ENCODE data around the gene CDHR3. TPM values are rescaled to one million over a fixed set of nuclear protein-coding genes. Genes with fewer than 3 reads are reported as not detected.

Gene CDHR3
- total RNA-seq, 1 experiment from 2014 or later: 8.7 TPM

GRCh38 chr7:106057962-106058927 is 95.2 kb downstream of the CDHR3 start:
- Histone ChIP-seq H3K4me1 (replicated peaks; ENCODE audit: insufficient read depth) (peaks cover 58% of the 10 kb centered on the region), H3K27ac (peak overlapping the region; percentile 43; the same call in 1 of the 2 replicates), H3K79me2 (ENCODE audit: low read depth) (no peaks in the 10 kb centered on the region), H3F3A (ENCODE audit: insufficient read depth, low read depth) (peaks cover 35% of the 10 kb centered on the region; the same call in 1 of the 2 replicates), H3K9me3 (ENCODE audit: insufficient read depth, low read depth) (no peaks in the 10 kb centered on the region), H3K27me3 (ENCODE audit: insufficient read depth, low read depth) (no peaks in the 10 kb centered on the region), H3K4me2 (peak overlapping the region; percentile 57), H3K4me3 (no peak overlapping the region), H3K9me2 (ENCODE audit: insufficient read depth) (no peaks in the 10 kb centered on the region), H2AFZ (no peak overlapping the region), H4K20me1 (ENCODE audit: insufficient read depth) (no peaks in the 10 kb centered on the region), H3K36me3 (ENCODE audit: low read depth) (no peaks in the 10 kb centered on the region)
- TF ChIP-seq CTCF (conservative IDR thresholded peaks at IDR 0.05) (no peak), EZH2 (IDR thresholded peaks at IDR 0.05; ENCODE audit: low read depth) (no peak)
- intact Hi-C loops (cut with micrococcal nuclease; ENCODE audit: unreplicated experiment): loop anchor here (1.0 kb wide), 6 partner anchors 11 to 108 kb away; partner anchors contain the start of gene SYPL1
- CTCF ChIA-PET: interaction anchor here (0.5 to 1.8 kb wide), 10 partner anchors 13 to 457 kb away, joined by 3 to 17 read pairs (median 3); partner anchors contain the start of gene SYPL1
- no TSS peak for BruUV-seq (replicated peaks)
- POLR2A ChIA-PET (ENCODE audit: unreplicated experiment): interaction anchor here (0.5 to 0.7 kb wide), 5 partner anchors 22 to 1049 kb away, joined by 5 to 8 read pairs (median 6); no protein-coding TSS in a partner anchor
- peak; percentile 93 to 95 for DNase-seq

DNA sequence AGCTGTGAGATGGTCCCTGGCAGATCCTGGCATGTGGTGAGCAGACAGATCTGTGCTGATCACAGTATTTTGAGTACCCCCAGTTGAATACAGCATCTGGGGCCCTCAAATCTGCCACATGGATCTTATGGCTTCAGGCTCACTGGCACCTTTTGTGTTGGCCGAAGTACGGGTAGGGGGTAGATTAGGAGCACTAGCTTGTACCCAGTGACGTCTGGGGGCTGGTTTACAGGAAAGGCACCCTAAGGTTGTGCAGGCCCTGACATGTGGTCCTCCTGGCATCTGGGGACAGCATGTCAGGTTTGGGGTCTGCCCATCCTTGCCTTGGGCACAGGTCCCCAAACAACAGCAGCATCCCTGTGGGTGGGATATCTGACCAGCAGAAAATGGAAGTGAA is 95.9 kb downstream of the CDHR3 start:
- peak overlapping the region; percentile 57 for H3K4me2 ChIP-seq
- H3K79me2 ChIP-seq (ENCODE audit: low read depth): no peaks in the 10 kb centered on the region
- H2AFZ ChIP-seq: no peak overlapping the region
- no peak for TF ChIP-seq CTCF (conservative IDR thresholded peaks at IDR 0.05)
- TF ChIP-seq EZH2 (IDR thresholded peaks at IDR 0.05; ENCODE audit: low read depth): no peak
- H3K36me3 ChIP-seq (ENCODE audit: low read depth): no peaks in the 10 kb centered on the region
- BruUV-seq (replicated peaks): no TSS peak
- DNase-seq: no peak
- H3K27ac ChIP-seq: no peak overlapping the region
- peaks cover 42% of the 10 kb centered on the region; the same call in 1 of the 2 replicates for H3F3A ChIP-seq (ENCODE audit: insufficient read depth, low read depth)
- H3K9me2 ChIP-seq (ENCODE audit: insufficient read depth): no peaks in the 10 kb centered on the region
- no peak overlapping the region for H3K4me3 ChIP-seq
- H3K27me3 ChIP-seq (ENCODE audit: insufficient read depth, low read depth): no peaks in the 10 kb centered on the region
- intact Hi-C loops (cut with micrococcal nuclease; ENCODE audit: unreplicated experiment): loop anchor here (1.0 kb wide), 3 partner anchors 10 to 53 kb away; partner anchors contain the start of gene SYPL1
- ChIA-PET POLR2A (ENCODE audit: unreplicated experiment) (interaction anchor here (0.5 to 0.6 kb wide), 2 partner anchors 721 to 1050 kb away, joined by 5 to 6 read pairs; no protein-coding TSS in a partner anchor), CTCF (interaction anchor here (0.6 to 1.8 kb wide), 5 partner anchors 13 to 298 kb away, joined by 3 to 17 read pairs (median 4); partner anchors contain the start of gene SYPL1)
- H3K9me3 ChIP-seq (ENCODE audit: insufficient read depth, low read depth): no peaks in the 10 kb centered on the region
- H4K20me1 ChIP-seq (ENCODE audit: insufficient read depth): no peaks in the 10 kb centered on the region
- peaks cover 65% of the 10 kb centered on the region for H3K4me1 ChIP-seq (replicated peaks; ENCODE audit: insufficient read depth)

DNA sequence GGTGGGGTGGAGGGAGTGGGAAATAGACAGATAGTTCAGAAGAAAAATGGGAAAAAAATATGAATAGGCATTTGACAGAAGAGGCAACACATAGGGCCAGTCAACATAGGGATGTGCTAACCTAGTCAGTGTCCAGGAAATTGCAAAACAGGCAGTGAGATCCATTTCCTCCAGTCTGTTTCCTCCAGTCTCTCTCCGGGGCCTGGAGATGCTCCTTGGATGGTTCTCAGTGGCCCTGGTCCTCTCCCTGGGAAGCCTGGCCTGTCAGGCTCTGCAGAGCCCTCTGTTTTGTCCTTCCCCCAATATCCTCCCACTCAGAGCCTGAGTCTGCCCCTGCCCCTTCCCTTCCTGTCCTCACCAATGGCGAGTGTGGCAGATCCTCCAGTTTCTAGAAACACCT is 96.5 kb downstream of the CDHR3 start:
- no peaks in the 10 kb centered on the region for H3K9me3 ChIP-seq (ENCODE audit: insufficient read depth, low read depth)
- TF ChIP-seq EZH2 (IDR thresholded peaks at IDR 0.05; ENCODE audit: low read depth): no peak
- TF ChIP-seq CTCF (conservative IDR thresholded peaks at IDR 0.05): no peak
- ChIA-PET CTCF (no interaction called here), POLR2A (ENCODE audit: unreplicated experiment) (no interaction called here)
- H3F3A ChIP-seq (ENCODE audit: insufficient read depth, low read depth): peaks cover 48% of the 10 kb centered on the region; the same call in 1 of the 2 replicates
- no peak for DNase-seq
- H3K9me2 ChIP-seq (ENCODE audit: insufficient read depth): no peaks in the 10 kb centered on the region
- H4K20me1 ChIP-seq (ENCODE audit: insufficient read depth): no peaks in the 10 kb centered on the region
- BruUV-seq (replicated peaks): no TSS peak
- no peak overlapping the region for H3K4me3 ChIP-seq
- no peak overlapping the region for H3K4me2 ChIP-seq
- H3K36me3 ChIP-seq (ENCODE audit: low read depth): no peaks in the 10 kb centered on the region
- H3K4me1 ChIP-seq (replicated peaks; ENCODE audit: insufficient read depth): peaks cover 71% of the 10 kb centered on the region
- H3K79me2 ChIP-seq (ENCODE audit: low read depth): no peaks in the 10 kb centered on the region
- H3K27ac ChIP-seq: no peak overlapping the region
- no peaks in the 10 kb centered on the region for H3K27me3 ChIP-seq (ENCODE audit: insufficient read depth, low read depth)
- intact Hi-C loops (cut with micrococcal nuclease; ENCODE audit: unreplicated experiment): no loop called here
- no peak overlapping the region for H2AFZ ChIP-seq
